ENCODE results near the gene RHOF.
"Not testable (repeated sequence)": the region's sequence is repeated elsewhere in the genome, so short reads cannot be mapped to it uniquely, and the experiment has no call there.

The RHOF gene

GRCh38 chr12:121773011-121773777, 20.3 kb downstream of the RHOF start:
- peak; percentile 38 to 70 for DNase-seq

GRCh38 chr12:121770813-121771625, 22.5 kb downstream of the RHOF start:
- DNase-seq = no peak

GRCh38 chr12:121770388-121770787, 23.1 kb downstream of the RHOF start:
- DNase-seq = no peak

- no peak for DNase-seq
Measured at GRCh38 chr12:121769831-121770301, 23.6 kb downstream of the RHOF start.

- no peak for DNase-seq
Measured at GRCh38 chr12:121769297-121769830, 24.1 kb downstream of the RHOF start.

GRCh38 chr12:121767525-121768016, 25.9 kb downstream of the RHOF start:
- no peak for DNase-seq

GRCh38 chr12:121766290-121767039, 27.0 kb downstream of the RHOF start:
- no peak for DNase-seq

- peak; percentile 34 to 51 for DNase-seq
Measured at GRCh38 chr12:121765573-121765972, 27.9 kb downstream of the RHOF start.

- DNase-seq = no peak
Measured at GRCh38 chr12:121764808-121765207, 28.7 kb downstream of the RHOF start.

- no peak for DNase-seq
Measured at GRCh38 chr12:121762269-121762668, 31.2 kb downstream of the RHOF start.

- DNase-seq = not testable (repeated sequence)
Measured at GRCh38 chr12:121758536-121758935, 35.0 kb downstream of the RHOF start.

- DNase-seq = no peak
Measured at GRCh38 chr12:121755591-121755990, 37.9 kb downstream of the RHOF start.

GRCh38 chr12:121754836-121755235, 38.7 kb downstream of the RHOF start:
- no peak for DNase-seq

GRCh38 chr12:121753844-121754264, 39.6 kb downstream of the RHOF start:
- no peak for DNase-seq

GRCh38 chr12:121751749-121752351, 41.6 kb downstream of the RHOF start:
- DNase-seq = no peak

- no peak for DNase-seq
Measured at GRCh38 chr12:121751034-121751433, 42.5 kb downstream of the RHOF start.

GRCh38 chr12:121750507-121750955, 43.0 kb downstream of the RHOF start:
- no peak for DNase-seq

- no peak for DNase-seq
Measured at GRCh38 chr12:121749267-121749666, 44.2 kb downstream of the RHOF start.

- DNase-seq = peak; percentile 57 to 65
Measured at GRCh38 chr12:121748571-121749265, 44.8 kb downstream of the RHOF start.

GRCh38 chr12:121748218-121748570, 45.3 kb downstream of the RHOF start:
- DNase-seq = no peak

- DNase-seq = not testable (repeated sequence)
Measured at GRCh38 chr12:121745545-121745944, 47.9 kb downstream of the RHOF start.

GRCh38 chr12:121741743-121742142, 51.7 kb downstream of the RHOF start:
- no peak for DNase-seq
